ENCODE data around the gene TMEM141. TPM values are rescaled to one million over a fixed set of nuclear protein-coding genes. Genes with fewer than 3 reads are reported as not detected.
"Not testable (repeated sequence)": the region's sequence is repeated elsewhere in the genome, so short reads cannot be mapped to it uniquely, and the experiment has no call there.

Gene TMEM141
- total RNA-seq, 1 experiment from 2014 or later = 24.0 TPM

- no peak for DNase-seq (ENCODE audit: extremely low read depth, low read depth)
These were observed 1.4 kb downstream of the TMEM141 start for GRCh38 chr9:136792321-136793085.

GRCh38 chr9:136793086-136793946, 2.2 kb downstream of the TMEM141 start:
- DNase-seq (ENCODE audit: extremely low read depth, low read depth) = no peak

- DNase-seq (ENCODE audit: extremely low read depth, low read depth) = no peak
These were observed 3.3 kb downstream of the TMEM141 start for GRCh38 chr9:136794281-136794999.

- no peak for DNase-seq (ENCODE audit: extremely low read depth, low read depth)
These were observed 3.8 kb downstream of the TMEM141 start for GRCh38 chr9:136795000-136795348.

GRCh38 chr9:136796238-136796774, 5.2 kb downstream of the TMEM141 start, which contains the start of gene CCDC183:
CCDC183 (plus strand) TSS chr9:136796338; CDS start chr9:136796398, 60 bp downstream.
- DNase-seq (ENCODE audit: extremely low read depth, low read depth) = no peak

- not testable (repeated sequence) for DNase-seq (ENCODE audit: extremely low read depth, low read depth)
These were observed 5.7 kb downstream of the TMEM141 start for GRCh38 chr9:136796775-136797347.

- DNase-seq (ENCODE audit: extremely low read depth, low read depth) = no peak
These were observed 7.5 kb downstream of the TMEM141 start for GRCh38 chr9:136798708-136799078.

- DNase-seq (ENCODE audit: extremely low read depth, low read depth) = no peak
These were observed 8.1 kb downstream of the TMEM141 start for GRCh38 chr9:136799079-136799853.

- peak; percentile 72 for DNase-seq (ENCODE audit: extremely low read depth, low read depth)
These were observed 8.9 kb downstream of the TMEM141 start for GRCh38 chr9:136799854-136800657.

- DNase-seq (ENCODE audit: extremely low read depth, low read depth) = no peak
These were observed 11.2 kb downstream of the TMEM141 start for GRCh38 chr9:136802321-136802720.

GRCh38 chr9:136803009-136803550, 11.9 kb downstream of the TMEM141 start:
- DNase-seq (ENCODE audit: extremely low read depth, low read depth) = not testable (repeated sequence)

GRCh38 chr9:136803551-136804508, 12.7 kb downstream of the TMEM141 start:
- no peak for DNase-seq (ENCODE audit: extremely low read depth, low read depth)

- no peak for DNase-seq (ENCODE audit: extremely low read depth, low read depth)
These were observed 13.5 kb downstream of the TMEM141 start for GRCh38 chr9:136804509-136805206.

GRCh38 chr9:136805207-136805740, 14.1 kb downstream of the TMEM141 start:
- no peak for DNase-seq (ENCODE audit: extremely low read depth, low read depth)

- no peak for DNase-seq (ENCODE audit: extremely low read depth, low read depth)
These were observed 14.9 kb downstream of the TMEM141 start for GRCh38 chr9:136806067-136806466.

GRCh38 chr9:136806631-136807201, 15.6 kb downstream of the TMEM141 start:
- DNase-seq (ENCODE audit: extremely low read depth, low read depth) = no peak
